Bronchial epithelial cell (primary cell): ENCODE results near the gene GPC5. TPM values are rescaled to one million over a fixed set of nuclear protein-coding genes. Genes with fewer than 3 reads are reported as not detected.

ENCODE experiments used
- DNase-seq: peaks from one replicate; pipeline ENCODE4 v3.0.0-alpha.2; 2010; ENCODE audit warnings: low read depth
- FAIRE-seq: peaks from 2 replicates; lab custom pipeline; 2011; peaks lifted over from hg19 to GRCh38; lab: Jason Lieb, UNC
- H3K27me3 ChIP-seq: 2 replicates; pipeline ENCODE4 v1.5.1; 2011; ENCODE audit warnings: low read length; ENCODE audit not compliant: control insufficient read depth, insufficient read depth
- H3K36me3 ChIP-seq: 2 replicates; pipeline ENCODE4 v1.5.1; 2011; ENCODE audit warnings: low read length; ENCODE audit not compliant: control insufficient read depth, insufficient read depth
- H3K4me3 ChIP-seq: 2 replicates; pipeline ENCODE4 v1.5.1; 2011; ENCODE audit warnings: mild to moderate bottlenecking, low read depth, low read length, control low read depth
- total RNA-seq: library from RNA; depleted of rRNA; stranded (reverse); fragments of >200 nt; gene quantifications from 2 replicates; pipeline ENCODE4 v1.2.1, GENCODE V29; 2014
- TF ChIP-seq, protein P1 (sequence below): IDR thresholded peaks from 2 replicates; pipeline ENCODE4 v1.5.1; 2011; ENCODE audit warnings: mild to moderate bottlenecking, moderate library complexity, low read length, control low read depth, inconsistent platforms; ENCODE audit not compliant: insufficient read depth, severe bottlenecking

GPC5 gene
- total RNA-seq, 1 donor from 2014 or later: 1.8 TPM

DNA sequence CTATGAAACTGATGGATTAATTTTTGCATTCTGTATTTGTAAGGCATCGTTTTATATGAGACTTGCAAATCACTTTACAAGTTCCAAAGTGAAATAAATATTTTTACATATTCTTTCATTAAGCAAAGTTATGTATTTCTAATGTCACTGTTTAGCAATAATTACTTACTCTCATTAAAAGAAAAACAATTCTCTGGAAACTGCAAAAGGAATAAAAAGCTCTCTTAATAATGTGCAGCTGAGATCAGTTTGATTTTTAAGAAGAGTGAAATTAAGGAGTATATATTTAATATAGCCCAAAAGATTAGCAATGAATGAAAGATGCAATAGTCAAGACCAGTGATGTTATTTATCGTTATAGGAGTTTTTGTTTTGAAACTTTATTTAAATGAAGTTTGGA, 155.2 kb downstream of the GPC5 start:
- TF ChIP-seq, protein P1, sequence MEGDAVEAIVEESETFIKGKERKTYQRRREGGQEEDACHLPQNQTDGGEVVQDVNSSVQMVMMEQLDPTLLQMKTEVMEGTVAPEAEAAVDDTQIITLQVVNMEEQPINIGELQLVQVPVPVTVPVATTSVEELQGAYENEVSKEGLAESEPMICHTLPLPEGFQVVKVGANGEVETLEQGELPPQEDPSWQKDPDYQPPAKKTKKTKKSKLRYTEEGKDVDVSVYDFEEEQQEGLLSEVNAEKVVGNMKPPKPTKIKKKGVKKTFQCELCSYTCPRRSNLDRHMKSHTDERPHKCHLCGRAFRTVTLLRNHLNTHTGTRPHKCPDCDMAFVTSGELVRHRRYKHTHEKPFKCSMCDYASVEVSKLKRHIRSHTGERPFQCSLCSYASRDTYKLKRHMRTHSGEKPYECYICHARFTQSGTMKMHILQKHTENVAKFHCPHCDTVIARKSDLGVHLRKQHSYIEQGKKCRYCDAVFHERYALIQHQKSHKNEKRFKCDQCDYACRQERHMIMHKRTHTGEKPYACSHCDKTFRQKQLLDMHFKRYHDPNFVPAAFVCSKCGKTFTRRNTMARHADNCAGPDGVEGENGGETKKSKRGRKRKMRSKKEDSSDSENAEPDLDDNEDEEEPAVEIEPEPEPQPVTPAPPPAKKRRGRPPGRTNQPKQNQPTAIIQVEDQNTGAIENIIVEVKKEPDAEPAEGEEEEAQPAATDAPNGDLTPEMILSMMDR: no peak
- no peak overlapping the region for H3K4me3 ChIP-seq
- FAIRE-seq (no peak), DNase-seq (no peak)
- H3K36me3 ChIP-seq: no peaks in the 10 kb centered on the region
- H3K27me3 ChIP-seq: no peaks in the 10 kb centered on the region

DNA sequence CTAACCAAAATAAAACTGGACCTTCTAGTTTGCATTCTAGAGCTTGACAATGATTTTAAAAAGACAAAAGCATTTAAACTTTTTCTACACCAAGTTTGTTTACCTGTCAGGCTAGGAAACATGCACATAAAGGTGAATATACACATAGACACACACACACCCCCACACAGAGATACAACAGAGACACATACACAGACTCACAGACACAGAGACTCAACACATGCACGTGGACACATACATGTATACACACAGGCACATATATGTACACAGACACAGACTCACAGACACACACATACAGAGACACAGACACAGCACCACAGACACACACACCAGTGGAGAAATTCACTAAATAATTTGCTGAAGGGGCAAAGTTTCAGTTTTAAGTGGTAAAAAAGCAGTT, 155.7 kb downstream of the GPC5 start:
- DNase-seq (no peak), FAIRE-seq (no peak)
- Histone ChIP-seq H3K36me3 (no peaks in the 10 kb centered on the region), H3K4me3 (no peak overlapping the region), H3K27me3 (no peaks in the 10 kb centered on the region)
- TF ChIP-seq, protein P1: no peak

DNA sequence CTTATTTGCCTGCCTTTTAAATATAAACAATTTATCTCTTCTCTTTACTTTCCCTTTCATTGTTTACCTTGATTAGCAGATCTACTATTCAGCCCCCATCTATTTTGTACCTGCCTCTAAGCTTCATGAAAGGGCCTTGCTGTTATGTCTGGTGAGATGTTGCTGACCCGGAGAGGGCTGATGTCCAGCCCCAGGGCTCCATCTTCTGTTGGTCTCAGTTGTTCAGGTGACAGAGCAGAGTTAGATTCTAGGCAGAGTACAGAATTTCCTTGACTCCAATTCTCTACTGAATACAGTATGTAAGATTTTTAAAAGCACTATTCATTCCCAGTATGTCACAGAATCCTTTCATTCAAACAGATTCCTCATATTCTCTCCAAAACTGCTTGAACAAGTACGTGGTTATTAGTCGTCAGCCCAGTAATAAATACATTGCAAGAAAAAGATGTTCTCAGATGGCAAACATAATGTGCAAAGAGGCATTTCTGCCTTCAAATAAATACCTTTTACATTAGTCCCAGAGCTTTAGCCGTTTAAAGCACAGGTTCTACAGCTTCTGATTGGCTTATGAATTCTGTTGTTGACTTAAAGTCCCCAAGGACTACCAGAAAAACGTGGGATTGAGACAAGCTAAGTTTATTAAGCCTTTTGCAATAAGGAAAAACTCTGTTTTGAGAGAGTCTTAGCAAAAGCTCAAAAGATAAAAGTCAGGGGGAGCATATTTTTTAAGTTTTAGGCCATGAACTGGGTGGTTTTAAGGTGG, 159.1 kb downstream of the GPC5 start:
- DNase-seq (no peak), FAIRE-seq (no peak)
- Histone ChIP-seq H3K4me3 (no peak overlapping the region), H3K27me3 (no peaks in the 10 kb centered on the region), H3K36me3 (no peaks in the 10 kb centered on the region)
- TF ChIP-seq, protein P1: no peak

DNA sequence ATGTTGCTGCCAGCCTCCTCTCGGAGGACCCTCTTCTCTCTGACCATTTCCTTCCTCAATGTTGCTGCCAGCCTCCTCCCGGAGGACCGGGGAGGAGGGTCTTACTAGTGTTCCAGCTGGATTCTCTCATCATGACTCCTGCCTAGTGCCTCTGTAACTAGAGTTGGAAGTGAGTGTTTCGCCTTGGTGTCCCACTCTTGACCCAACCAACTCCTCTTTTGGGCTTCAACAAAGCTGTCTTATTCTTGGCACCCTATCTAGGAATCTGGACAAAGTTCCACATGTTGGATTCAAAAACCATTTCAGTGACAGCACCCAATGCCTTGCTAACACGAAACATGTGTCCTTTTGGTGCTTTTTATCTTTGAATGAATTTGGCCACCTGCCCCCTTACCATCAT, 165.4 kb downstream of the GPC5 start:
- H3K27me3 ChIP-seq: no peaks in the 10 kb centered on the region
- H3K4me3 ChIP-seq: no peak overlapping the region
- no peaks in the 10 kb centered on the region for H3K36me3 ChIP-seq
- FAIRE-seq (no peak), DNase-seq (no peak)
- TF ChIP-seq, protein P1: no peak

DNA sequence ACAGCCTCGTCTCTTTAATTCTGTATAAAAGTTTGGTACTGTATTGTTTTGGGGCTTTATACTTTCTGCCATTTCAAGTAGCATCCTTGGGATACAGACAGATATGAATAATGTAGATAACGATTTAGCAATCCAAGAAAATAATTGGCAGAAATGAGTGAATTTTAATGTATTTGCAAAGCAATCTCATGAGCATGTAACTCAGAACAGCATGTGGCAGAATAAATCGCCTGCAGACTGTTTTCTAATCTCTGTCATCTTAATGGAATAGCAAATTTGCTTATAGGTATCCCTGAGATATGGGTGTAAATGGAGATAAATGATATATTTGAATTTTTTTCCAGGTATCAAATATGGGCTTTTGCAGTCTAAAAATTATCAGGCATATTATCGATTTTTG, 166.0 kb downstream of the GPC5 start:
- DNase-seq (no peak), FAIRE-seq (no peak)
- TF ChIP-seq, protein P1: no peak
- Histone ChIP-seq H3K36me3 (no peaks in the 10 kb centered on the region), H3K27me3 (no peaks in the 10 kb centered on the region), H3K4me3 (no peak overlapping the region)

DNA sequence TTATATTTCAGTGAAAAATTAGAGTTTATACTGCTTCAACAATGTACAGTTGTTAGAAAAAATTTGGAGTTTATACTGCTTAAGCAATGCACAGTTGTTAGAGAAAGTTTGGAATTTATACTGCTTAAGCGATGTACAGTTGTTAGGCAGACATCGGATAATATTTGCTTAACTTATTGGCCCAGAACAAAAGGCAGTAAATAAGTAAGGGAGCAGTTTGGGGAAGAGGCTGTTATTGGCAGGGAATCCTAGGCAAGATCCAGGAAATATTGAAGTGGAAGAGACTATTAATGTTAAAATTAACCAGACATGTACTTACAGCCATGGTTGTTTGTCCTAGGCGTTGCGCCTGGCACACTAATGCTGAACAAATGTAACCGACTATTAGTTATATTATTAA, 166.9 kb downstream of the GPC5 start:
- TF ChIP-seq, protein P1: no peak
- no peaks in the 10 kb centered on the region for H3K27me3 ChIP-seq
- DNase-seq (no peak), FAIRE-seq (no peak)
- no peaks in the 10 kb centered on the region for H3K36me3 ChIP-seq
- H3K4me3 ChIP-seq: no peak overlapping the region
